Measurements from ENCODE around the gene MMP14.
A peak's percentile ranks its signal among the peaks of the same experiment; 100 is the strongest.

The MMP14 gene

DNA sequence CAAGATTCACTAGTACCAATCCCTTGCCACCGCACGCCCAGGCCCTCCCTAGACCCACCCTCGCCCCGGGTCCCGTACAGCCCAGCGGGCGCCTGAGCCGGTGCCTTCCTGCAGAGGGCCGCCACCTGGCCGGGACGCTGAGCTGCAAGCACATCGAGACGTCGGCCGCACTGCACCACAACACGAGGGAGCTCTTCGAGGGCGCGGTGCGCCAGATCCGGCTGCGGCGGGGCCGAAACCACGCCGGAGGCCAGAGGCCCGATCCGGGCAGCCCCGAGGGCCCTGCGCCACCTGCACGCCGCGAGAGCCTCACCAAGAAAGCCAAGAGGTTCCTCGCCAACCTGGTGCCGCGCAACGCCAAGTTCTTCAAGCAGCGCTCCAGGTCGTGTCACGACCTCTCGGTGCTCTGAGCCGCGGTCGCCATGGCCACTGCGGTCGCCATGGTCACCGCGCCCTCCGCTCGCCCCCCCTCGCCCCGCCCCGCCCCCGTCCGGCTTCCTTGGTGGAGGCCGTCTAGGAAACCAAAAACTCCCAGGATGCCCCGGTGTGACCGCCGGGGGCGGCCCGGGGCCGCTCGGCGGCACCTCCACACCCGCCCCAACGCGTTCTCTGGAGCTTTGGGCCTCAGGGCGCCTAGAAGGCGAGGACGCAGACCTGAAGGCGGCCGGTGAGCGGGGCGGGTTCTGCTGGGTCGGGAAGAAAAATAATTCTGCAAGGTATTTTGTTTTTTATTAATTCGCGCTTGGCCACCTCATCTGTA lies 50.3 kb downstream of the MMP14 start:
- DNase-seq = peak; percentile 94

- peak; percentile 98 for DNase-seq
These were observed 51.0 kb downstream of the MMP14 start for GRCh38 chr14:22887260-22887989.

DNA sequence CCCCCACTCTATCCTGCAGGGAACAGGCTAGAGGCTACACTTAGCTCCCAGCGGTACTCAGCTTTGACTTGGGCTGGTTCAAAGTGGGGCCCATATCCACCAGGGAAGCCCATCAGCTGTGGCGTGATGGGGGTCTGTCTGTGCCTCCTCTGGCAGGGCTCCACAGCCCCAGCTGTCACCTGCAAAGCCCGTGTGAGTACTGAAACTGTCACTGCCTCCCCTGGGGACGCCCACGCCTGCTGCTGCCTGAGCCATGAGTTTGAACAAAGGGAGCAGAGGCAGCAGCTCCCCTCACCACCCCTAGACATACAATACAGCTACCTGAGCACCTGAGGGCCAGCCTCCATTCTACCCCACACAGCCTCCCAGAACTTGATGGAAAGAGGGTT lies 51.6 kb downstream of the MMP14 start:
- DNase-seq = peak; percentile 99

GRCh38 chr14:22888662-22889061 lies 52.3 kb downstream of the MMP14 start:
- DNase-seq = peak; percentile 44

DNA sequence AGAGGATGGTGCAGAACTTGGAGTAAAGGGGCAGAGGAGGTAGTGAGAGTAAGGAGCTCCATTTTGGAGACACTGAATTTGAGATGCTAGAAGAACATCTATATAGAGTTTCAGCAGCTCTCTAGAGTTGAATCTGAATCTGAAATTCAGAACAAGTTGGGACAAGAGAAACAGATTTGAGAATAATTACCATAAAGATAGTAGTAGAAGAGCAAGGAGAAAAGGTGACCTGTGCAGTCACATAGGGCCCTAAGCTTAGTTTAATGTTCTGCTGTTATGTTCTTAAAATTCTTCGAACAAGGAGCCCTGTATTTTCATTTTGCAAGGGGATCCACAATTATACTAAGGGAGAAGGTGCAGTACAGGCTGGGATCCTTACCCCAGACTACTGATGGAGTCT lies 54.0 kb downstream of the MMP14 start:
- DNase-seq = peak; percentile 59

DNA sequence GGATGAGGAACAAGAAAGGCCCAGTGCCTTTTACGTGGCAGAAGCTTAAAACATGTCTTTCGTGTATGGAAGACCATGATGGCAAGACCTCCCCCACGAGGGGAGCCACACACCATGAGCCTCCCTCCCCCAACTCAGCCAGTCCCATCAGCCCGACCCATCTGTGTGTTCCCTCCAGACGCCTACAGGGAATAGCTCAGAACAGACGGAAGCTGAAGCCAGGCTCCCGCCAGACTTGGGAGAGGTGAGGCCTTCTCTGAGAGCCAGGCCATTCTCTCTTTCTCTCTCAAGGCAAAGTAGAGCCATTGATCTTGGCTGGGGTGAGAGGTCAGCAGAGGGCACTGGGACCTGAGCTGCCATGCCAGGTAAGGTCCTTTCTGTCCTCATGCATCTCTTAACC lies 56.1 kb downstream of the MMP14 start:
- DNase-seq = peak; percentile 53

- no peak for DNase-seq
These were observed 57.3 kb downstream of the MMP14 start for GRCh38 chr14:22893706-22894105.

GRCh38 chr14:22895402-22895801 lies 59.0 kb downstream of the MMP14 start:
- no peak for DNase-seq

DNA sequence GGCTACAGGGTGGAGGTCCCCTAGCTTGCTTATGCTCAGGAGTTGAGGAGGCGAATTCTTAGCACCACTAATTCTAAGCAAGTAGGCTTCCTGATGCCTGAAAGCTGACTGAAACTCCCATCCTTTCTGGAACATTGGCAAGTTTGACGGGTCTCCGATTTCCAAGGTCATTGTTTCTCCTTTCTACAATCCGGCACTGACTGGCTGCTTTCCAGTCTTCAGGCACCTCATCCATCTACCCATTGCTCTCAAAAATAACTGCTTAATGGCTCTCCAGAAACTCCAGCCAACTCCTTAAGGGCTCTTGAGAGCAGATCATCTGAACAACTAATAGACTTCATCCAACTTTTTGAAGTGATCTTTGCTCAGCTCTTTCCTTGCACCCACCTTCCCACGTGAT lies 60.0 kb downstream of the MMP14 start:
- DNase-seq = no peak

- no peak for DNase-seq
These were observed 60.4 kb downstream of the MMP14 start for GRCh38 chr14:22896760-22897159.

DNA sequence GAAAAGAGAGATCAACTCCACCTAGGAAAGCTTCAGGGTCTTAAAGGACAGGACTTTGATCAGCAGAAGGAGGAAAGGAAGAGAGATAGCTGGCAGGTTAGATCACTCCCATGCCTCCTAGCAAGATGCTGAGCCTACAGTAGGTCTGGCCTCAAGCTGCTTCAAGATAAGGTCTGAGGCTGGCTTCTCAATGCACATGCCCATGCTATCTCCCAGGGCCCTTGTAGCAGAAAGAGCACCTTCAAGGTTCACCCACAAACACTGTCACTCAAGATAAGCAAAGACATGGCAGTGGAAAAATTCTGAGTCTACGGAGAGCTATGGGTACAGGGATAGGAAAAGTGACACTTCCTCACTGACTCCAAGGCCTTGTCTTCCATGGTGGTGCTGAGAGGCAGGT lies 61.0 kb downstream of the MMP14 start:
- DNase-seq = no peak

Measured in NCI-H2171 (cell line).